Neural cell (in vitro differentiated cells): ENCODE results near the gene KIF21B. TPM values are rescaled to one million over a fixed set of nuclear protein-coding genes. Genes with fewer than 3 reads are reported as not detected.

Experiments used
- H2AFZ ChIP-seq: fragments of 200-600, 300-800 bp; sonication (generic), shearing (Covaris generic); 2 replicates; pipeline ENCODE4 v1.6.0; 2014; ENCODE audit warnings: low read depth, mild to moderate bottlenecking, antibody characterized with exemption, low read length, moderate library complexity
- H3F3A ChIP-seq: fragments of 200-600 bp; shearing (Covaris generic); 2 replicates; pipeline ENCODE4 v1.6.1; 2016; ENCODE audit warnings: mild to moderate bottlenecking, moderate library complexity, mixed read lengths, antibody characterized with exemption, low read length; ENCODE audit not compliant: insufficient read depth, poor library complexity, severe bottlenecking
- H3K27ac ChIP-seq: fragments of 200-600, 300-800 bp; sonication (generic), shearing (Covaris generic); 2 replicates; pipeline ENCODE4 v1.5.1; 2014; ENCODE audit warnings: mild to moderate bottlenecking, low read length, moderate library complexity
- H3K27me3 ChIP-seq: fragments of 300-800, 200-600 bp; sonication (generic), shearing (Covaris generic); 2 replicates; pipeline ENCODE4 v1.6.0; 2014; ENCODE audit warnings: mild to moderate bottlenecking, low read depth, low read length, moderate library complexity; ENCODE audit not compliant: insufficient read depth
- H3K36me3 ChIP-seq: fragments of 300-800, 200-600 bp; sonication (generic), shearing (Covaris generic); 2 replicates; pipeline ENCODE4 v1.5.1; 2014; ENCODE audit warnings: mild to moderate bottlenecking, antibody characterized with exemption, low read length, moderate library complexity; ENCODE audit not compliant: insufficient read depth
- H3K4me2 ChIP-seq: fragments of 300-800, 200-600 bp; sonication (generic), shearing (Covaris generic); 2 replicates; pipeline ENCODE4 v1.6.0; 2014; ENCODE audit warnings: mild to moderate bottlenecking, low read length
- H3K4me3 ChIP-seq: fragments of 300-800, 200-600 bp; sonication (generic), shearing (Covaris generic); 2 replicates; pipeline ENCODE4 v1.5.1; 2014; ENCODE audit warnings: mild to moderate bottlenecking, low read length, moderate library complexity
- H3K79me2 ChIP-seq: fragments of 200-600 bp; shearing (Covaris generic); replicated peaks from 2 replicates; pipeline ENCODE4 v1.6.0; 2014; ENCODE audit warnings: mild to moderate bottlenecking, low read length, moderate library complexity; ENCODE audit not compliant: insufficient read depth
- H3K9ac ChIP-seq: fragments of 300-800, 200-600 bp; sonication (generic), shearing (Covaris generic); 2 replicates; pipeline ENCODE4 v1.6.1; 2016; ENCODE audit warnings: mild to moderate bottlenecking, low read length, mixed read lengths
- H3K9me2 ChIP-seq: fragments of 200-600 bp; shearing (Covaris generic); 2 replicates; pipeline ENCODE4 v1.6.1; 2016; ENCODE audit warnings: mild to moderate bottlenecking, low read length, mixed read lengths; ENCODE audit not compliant: insufficient read depth
- H3K9me3 ChIP-seq: fragments of 200-600, 300-800 bp; sonication (generic), shearing (Covaris generic); 2 replicates; pipeline ENCODE4 v1.6.1; 2016; ENCODE audit warnings: mild to moderate bottlenecking, mixed run types, low read length, moderate library complexity, mixed read lengths
- H4K20me1 ChIP-seq: fragments of 200-600 bp; shearing (Covaris generic); 2 replicates; pipeline ENCODE4 v1.6.1; 2016; ENCODE audit warnings: mild to moderate bottlenecking, mixed run types; ENCODE audit not compliant: insufficient read depth
- EP300 ChIP-seq: fragments of 450-650 bp; conservative IDR thresholded peaks from 2 replicates; pipeline ENCODE4 v1.6.1; 2014; ENCODE audit warnings: antibody characterized with exemption, mild to moderate bottlenecking, moderate library complexity; ENCODE audit not compliant: poor library complexity, severe bottlenecking
- EZH2 ChIP-seq: fragments of 200-600, 300-800 bp; shearing (Covaris generic), sonication (generic); IDR thresholded peaks from 2 replicates; pipeline ENCODE4 v1.6.1; 2014; ENCODE audit warnings: antibody characterized with exemption, low read length, borderline replicate concordance, mild to moderate bottlenecking; ENCODE audit not compliant: insufficient read depth, poor library complexity, severe bottlenecking
- MXI1 ChIP-seq: fragments of 450-650 bp; conservative IDR thresholded peaks from 2 replicates; pipeline ENCODE4 v1.6.1; 2014; ENCODE audit warnings: antibody characterized with exemption, mild to moderate bottlenecking; ENCODE audit not compliant: poor library complexity, severe bottlenecking
- POLR2AphosphoS5 ChIP-seq: IDR thresholded peaks from 2 replicates; pipeline ENCODE4 v1.6.1; 2012
- RAD21 ChIP-seq: fragments of 450-650 bp; conservative IDR thresholded peaks from 2 replicates; pipeline ENCODE4 v1.6.1; 2014; ENCODE audit warnings: antibody characterized with exemption, mild to moderate bottlenecking, moderate library complexity
- SMC3 ChIP-seq: fragments of 450-650 bp; conservative IDR thresholded peaks from 2 replicates; pipeline ENCODE4 v1.6.1; 2014; ENCODE audit warnings: antibody characterized with exemption, mild to moderate bottlenecking, moderate library complexity; ENCODE audit not compliant: poor library complexity
- TAF1 ChIP-seq: IDR thresholded peaks from 2 replicates; pipeline ENCODE4 v1.6.1; 2012; ENCODE audit warnings: low read depth
- polyA plus RNA-seq: library from polyadenylated mRNA; depleted of rRNA; stranded (reverse); fragments of >200 nt; gene quantifications from 2 replicates; pipeline ENCODE4 v1.2.3, GENCODE V29; 2014
- TF ChIP-seq, protein P1 (sequence below): fragments of 450-650 bp; IDR thresholded peaks from 2 replicates; pipeline ENCODE4 v1.5.1; 2014; ENCODE audit warnings: antibody characterized with exemption, mild to moderate bottlenecking, moderate library complexity; ENCODE audit not compliant: poor library complexity, severe bottlenecking
- TF ChIP-seq, protein P2 (sequence below): IDR thresholded peaks from 2 replicates; pipeline ENCODE4 v1.6.1; 2012; ENCODE audit warnings: borderline replicate concordance

KIF21B gene
- polyA plus RNA-seq, 1 donor from 2014 or later = 53.7 TPM

DNA sequence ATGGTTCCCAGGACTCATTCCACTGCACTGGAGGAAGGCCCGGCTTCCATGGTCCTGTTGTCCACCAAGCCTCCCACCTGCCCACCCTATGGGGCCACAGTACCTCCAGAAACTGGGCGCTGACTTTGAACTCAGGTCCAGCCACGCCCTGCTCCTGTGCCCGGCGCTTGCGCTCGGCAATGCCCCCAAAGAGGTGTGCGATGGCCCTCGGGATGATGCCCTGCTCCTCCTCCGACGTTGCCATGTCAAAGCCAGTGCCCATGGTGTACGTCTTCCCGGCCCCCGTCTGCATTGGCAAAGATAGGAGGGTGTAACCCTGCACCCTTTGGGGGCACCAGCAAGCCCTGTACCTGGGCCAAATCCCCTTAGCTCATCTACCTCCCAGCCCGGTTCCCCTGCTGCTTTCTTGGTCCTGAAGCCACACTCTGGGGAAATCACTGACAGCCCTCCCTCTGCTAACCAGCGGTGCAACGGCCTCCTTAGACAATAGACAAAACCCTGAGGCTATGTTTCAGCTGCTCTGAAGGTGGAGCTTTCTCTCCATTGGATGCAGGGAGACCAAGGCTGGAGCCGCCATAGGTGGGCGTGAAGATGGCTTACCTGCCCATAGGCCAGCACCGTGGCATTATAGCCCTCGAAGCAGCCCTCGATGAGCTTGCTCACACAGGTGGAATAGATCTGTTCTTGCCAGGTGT is 14.7 kb downstream of the KIF21B start:
- no peaks in the 10 kb centered on the region for H3K9me2 ChIP-seq
- H3K9ac ChIP-seq = no peak overlapping the region
- H3K4me3 ChIP-seq = peak overlapping the region; percentile 62
- H3K9me3 ChIP-seq = no peaks in the 10 kb centered on the region
- H3K27ac ChIP-seq = no peak overlapping the region
- H3K36me3 ChIP-seq = peaks cover 12% of the 10 kb centered on the region
- no peaks in the 10 kb centered on the region for H3K27me3 ChIP-seq
- no peak overlapping the region for H2AFZ ChIP-seq
- peaks cover 64% of the 10 kb centered on the region for H3K79me2 ChIP-seq
- H4K20me1 ChIP-seq = peaks cover 57% of the 10 kb centered on the region
- H3F3A ChIP-seq = no peaks in the 10 kb centered on the region
- TF ChIP-seq EZH2 (no peak), SMC3 (no peak), TAF1 (no peak), EP300 (no peak), MXI1 (no peak), POLR2AphosphoS5 (no peak), RAD21 (no peak)
- TF ChIP-seq, protein P1, sequence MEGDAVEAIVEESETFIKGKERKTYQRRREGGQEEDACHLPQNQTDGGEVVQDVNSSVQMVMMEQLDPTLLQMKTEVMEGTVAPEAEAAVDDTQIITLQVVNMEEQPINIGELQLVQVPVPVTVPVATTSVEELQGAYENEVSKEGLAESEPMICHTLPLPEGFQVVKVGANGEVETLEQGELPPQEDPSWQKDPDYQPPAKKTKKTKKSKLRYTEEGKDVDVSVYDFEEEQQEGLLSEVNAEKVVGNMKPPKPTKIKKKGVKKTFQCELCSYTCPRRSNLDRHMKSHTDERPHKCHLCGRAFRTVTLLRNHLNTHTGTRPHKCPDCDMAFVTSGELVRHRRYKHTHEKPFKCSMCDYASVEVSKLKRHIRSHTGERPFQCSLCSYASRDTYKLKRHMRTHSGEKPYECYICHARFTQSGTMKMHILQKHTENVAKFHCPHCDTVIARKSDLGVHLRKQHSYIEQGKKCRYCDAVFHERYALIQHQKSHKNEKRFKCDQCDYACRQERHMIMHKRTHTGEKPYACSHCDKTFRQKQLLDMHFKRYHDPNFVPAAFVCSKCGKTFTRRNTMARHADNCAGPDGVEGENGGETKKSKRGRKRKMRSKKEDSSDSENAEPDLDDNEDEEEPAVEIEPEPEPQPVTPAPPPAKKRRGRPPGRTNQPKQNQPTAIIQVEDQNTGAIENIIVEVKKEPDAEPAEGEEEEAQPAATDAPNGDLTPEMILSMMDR = no peak
- TF ChIP-seq, protein P2, sequence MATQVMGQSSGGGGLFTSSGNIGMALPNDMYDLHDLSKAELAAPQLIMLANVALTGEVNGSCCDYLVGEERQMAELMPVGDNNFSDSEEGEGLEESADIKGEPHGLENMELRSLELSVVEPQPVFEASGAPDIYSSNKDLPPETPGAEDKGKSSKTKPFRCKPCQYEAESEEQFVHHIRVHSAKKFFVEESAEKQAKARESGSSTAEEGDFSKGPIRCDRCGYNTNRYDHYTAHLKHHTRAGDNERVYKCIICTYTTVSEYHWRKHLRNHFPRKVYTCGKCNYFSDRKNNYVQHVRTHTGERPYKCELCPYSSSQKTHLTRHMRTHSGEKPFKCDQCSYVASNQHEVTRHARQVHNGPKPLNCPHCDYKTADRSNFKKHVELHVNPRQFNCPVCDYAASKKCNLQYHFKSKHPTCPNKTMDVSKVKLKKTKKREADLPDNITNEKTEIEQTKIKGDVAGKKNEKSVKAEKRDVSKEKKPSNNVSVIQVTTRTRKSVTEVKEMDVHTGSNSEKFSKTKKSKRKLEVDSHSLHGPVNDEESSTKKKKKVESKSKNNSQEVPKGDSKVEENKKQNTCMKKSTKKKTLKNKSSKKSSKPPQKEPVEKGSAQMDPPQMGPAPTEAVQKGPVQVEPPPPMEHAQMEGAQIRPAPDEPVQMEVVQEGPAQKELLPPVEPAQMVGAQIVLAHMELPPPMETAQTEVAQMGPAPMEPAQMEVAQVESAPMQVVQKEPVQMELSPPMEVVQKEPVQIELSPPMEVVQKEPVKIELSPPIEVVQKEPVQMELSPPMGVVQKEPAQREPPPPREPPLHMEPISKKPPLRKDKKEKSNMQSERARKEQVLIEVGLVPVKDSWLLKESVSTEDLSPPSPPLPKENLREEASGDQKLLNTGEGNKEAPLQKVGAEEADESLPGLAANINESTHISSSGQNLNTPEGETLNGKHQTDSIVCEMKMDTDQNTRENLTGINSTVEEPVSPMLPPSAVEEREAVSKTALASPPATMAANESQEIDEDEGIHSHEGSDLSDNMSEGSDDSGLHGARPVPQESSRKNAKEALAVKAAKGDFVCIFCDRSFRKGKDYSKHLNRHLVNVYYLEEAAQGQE = no peak
- H3K4me2 ChIP-seq = no peak overlapping the region

DNA sequence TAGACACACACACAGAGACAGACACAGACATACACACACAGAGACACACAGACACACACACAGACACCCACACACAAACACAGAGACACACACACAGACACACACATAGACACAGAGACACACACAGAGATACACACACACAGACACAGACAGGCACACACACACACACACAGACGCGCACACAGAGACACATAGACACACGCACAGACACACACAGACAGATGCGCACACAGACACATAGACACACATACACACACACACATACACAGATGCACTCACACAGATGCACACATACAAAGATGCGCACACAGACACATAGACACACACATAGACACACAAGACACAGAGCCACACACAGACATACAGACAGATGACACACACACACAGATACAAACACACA is 16.0 kb downstream of the KIF21B start:
- TF ChIP-seq MXI1 (no peak), EP300 (no peak), RAD21 (no peak), POLR2AphosphoS5 (no peak), TAF1 (no peak), EZH2 (no peak), SMC3 (no peak)
- TF ChIP-seq, protein P2 = no peak
- TF ChIP-seq, protein P1 = no peak

More for the DNA sequence above, 16.0 kb downstream of the KIF21B start:
- Histone ChIP-seq H3K4me2 (no peak overlapping the region), H4K20me1 (peaks cover 46% of the 10 kb centered on the region), H3K27me3 (no peaks in the 10 kb centered on the region), H3K27ac (no peak overlapping the region), H3K36me3 (peaks cover 23% of the 10 kb centered on the region), H3F3A (no peaks in the 10 kb centered on the region), H3K9me2 (no peaks in the 10 kb centered on the region), H3K79me2 (peaks cover 51% of the 10 kb centered on the region), H3K9me3 (no peaks in the 10 kb centered on the region), H2AFZ (no peak overlapping the region), H3K4me3 (peak overlapping the region; percentile 32), H3K9ac (peak overlapping the region; percentile 13)
